Subcutaneous abdominal adipose tissue (tissue), 5 donors: ENCODE data around the gene SMAD6.
"Not testable (repeated sequence)": the region's sequence is repeated elsewhere in the genome, so short reads cannot be mapped to it uniquely, and the experiment has no call there.

Source experiments
- H3K27ac ChIP-seq: one replicate; pipeline ENCODE4 v1.7.0; 2013; ENCODE audit warnings: low read depth, mild to moderate bottlenecking, inconsistent platforms, low read length, moderate library complexity
- H3K27me3 ChIP-seq, 5 donors: one replicate each; pipeline ENCODE4 v1.7.0; 2013; ENCODE audit warnings: low read length in 5 of 5, inconsistent platforms in 1 of 5; ENCODE audit not compliant: control insufficient read depth in 5 of 5, insufficient read depth in 4 of 5
- H3K36me3 ChIP-seq, 5 donors: one replicate each; pipeline ENCODE4 v1.7.0; 2013; ENCODE audit warnings: low read length in 5 of 5; ENCODE audit not compliant: control insufficient read depth in 5 of 5, insufficient read depth in 5 of 5
- H3K4me1 ChIP-seq, 5 donors: one replicate each; pipeline ENCODE4 v1.7.0; 2013; ENCODE audit warnings: low read length in 5 of 5, mild to moderate bottlenecking in 3 of 5, moderate library complexity in 1 of 5; ENCODE audit not compliant: control insufficient read depth in 5 of 5, insufficient read depth in 5 of 5
- H3K4me3 ChIP-seq, 5 donors: one replicate each; pipeline ENCODE4 v1.7.0; 2013; ENCODE audit warnings: low read length in 5 of 5, low read depth in 1 of 5
- H3K9ac ChIP-seq, 5 donors: one replicate each; pipeline ENCODE4 v1.7.0; 2013; ENCODE audit warnings: low read length in 5 of 5, mild to moderate bottlenecking in 4 of 5, moderate library complexity in 3 of 5
- H3K9me3 ChIP-seq, 5 donors: one replicate each; pipeline ENCODE4 v1.7.0; 2013; ENCODE audit warnings: low read length in 5 of 5; ENCODE audit not compliant: control insufficient read depth in 5 of 5
- donor health status: healthy.
- donor health status: healthy.
- donor health status: healthy.
- donor health status: healthy.
- donor health status: healthy.

Gene SMAD6

GRCh38 chr15:66823601-66824000, 121.6 kb downstream of the SMAD6 start:
- no peaks in the 10 kb centered on the region for H3K27me3 ChIP-seq
- peaks cover 0 to 25% (median 21%) of the 10 kb centered on the region in 5 donors for H3K4me1 ChIP-seq
- no peak overlapping the region for H3K27ac ChIP-seq
- H3K36me3 ChIP-seq = no peaks in the 10 kb centered on the region
- H3K4me3 ChIP-seq = no peak overlapping the region
- no peaks in the 10 kb centered on the region for H3K9me3 ChIP-seq
- H3K9ac ChIP-seq = no peak overlapping the region

DNA sequence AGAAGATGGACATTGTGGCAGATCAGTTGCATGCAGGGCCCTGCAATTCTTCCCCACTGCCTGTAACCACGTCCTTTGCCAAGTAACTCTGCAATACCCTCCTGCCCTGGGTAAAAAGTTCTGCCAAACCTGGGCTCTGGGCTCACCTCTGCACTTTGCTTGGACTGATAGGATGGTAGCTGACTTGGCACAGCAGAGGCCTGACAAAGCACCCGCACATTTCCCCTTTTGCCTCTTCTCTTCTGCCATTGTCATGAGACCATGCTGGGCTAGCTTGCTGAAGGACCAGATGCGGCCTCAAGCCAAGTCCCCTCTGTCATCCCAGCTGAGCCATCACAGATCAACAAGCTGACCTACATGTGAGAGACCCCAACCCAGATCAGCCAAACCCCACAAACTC, 122.4 kb downstream of the SMAD6 start:
- Histone ChIP-seq H3K4me3 (no peak overlapping the region), H3K27me3 (no peaks in the 10 kb centered on the region), H3K9me3 (no peaks in the 10 kb centered on the region), H3K9ac (no peak overlapping the region), H3K4me1 (peaks cover 0 to 17% (median 14%) of the 10 kb centered on the region in 5 donors), H3K27ac (no peak overlapping the region), H3K36me3 (no peaks in the 10 kb centered on the region)

DNA sequence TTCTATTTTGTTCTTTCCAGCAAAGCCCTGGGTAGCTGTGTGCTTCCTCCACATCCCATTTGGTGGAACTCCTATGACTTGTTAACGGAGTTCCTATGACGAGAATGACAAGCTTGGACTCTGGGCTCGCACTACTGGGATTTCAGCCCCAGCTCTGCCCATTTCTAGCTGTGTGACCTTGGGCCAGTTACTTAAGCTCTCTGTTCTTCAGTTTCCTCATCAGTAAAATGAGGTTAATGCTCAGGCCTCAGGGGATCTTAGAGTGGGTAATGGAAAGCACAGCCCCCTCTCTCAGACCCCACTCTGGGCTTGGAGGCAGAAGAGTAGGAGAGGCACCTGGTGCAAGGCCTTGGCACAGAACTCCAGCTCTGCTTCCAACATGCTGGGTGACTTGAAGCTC, 123.1 kb downstream of the SMAD6 start:
- Histone ChIP-seq H3K27ac (no peak overlapping the region), H3K4me3 (no peak overlapping the region), H3K36me3 (no peaks in the 10 kb centered on the region), H3K9me3 (no peaks in the 10 kb centered on the region), H3K27me3 (no peaks in the 10 kb centered on the region), H3K4me1 (peaks cover 0 to 23% (median 19%) of the 10 kb centered on the region in 5 donors), H3K9ac (no peak overlapping the region)

GRCh38 chr15:66825731-66826130, 123.7 kb downstream of the SMAD6 start:
- Histone ChIP-seq H3K4me1 (peaks cover 0 to 23% (median 20%) of the 10 kb centered on the region in 5 donors), H3K9ac (no peak overlapping the region)

GRCh38 chr15:66826507-66826906, 124.5 kb downstream of the SMAD6 start:
- Histone ChIP-seq H3K9me3 (no peaks in the 10 kb centered on the region), H3K36me3 (no peaks in the 10 kb centered on the region), H3K4me1 (peaks cover 0 to 19% (median 17%) of the 10 kb centered on the region in 5 donors), H3K27me3 (no peaks in the 10 kb centered on the region), H3K27ac (no peak overlapping the region), H3K4me3 (no peak overlapping the region), H3K9ac (no peak overlapping the region)

More at GRCh38 chr15:66825731-66826130, 123.7 kb downstream of the SMAD6 start:
- H3K36me3 ChIP-seq = no peaks in the 10 kb centered on the region
- no peaks in the 10 kb centered on the region for H3K9me3 ChIP-seq
- no peak overlapping the region for H3K27ac ChIP-seq
- H3K27me3 ChIP-seq = no peaks in the 10 kb centered on the region
- H3K4me3 ChIP-seq = no peak overlapping the region

DNA sequence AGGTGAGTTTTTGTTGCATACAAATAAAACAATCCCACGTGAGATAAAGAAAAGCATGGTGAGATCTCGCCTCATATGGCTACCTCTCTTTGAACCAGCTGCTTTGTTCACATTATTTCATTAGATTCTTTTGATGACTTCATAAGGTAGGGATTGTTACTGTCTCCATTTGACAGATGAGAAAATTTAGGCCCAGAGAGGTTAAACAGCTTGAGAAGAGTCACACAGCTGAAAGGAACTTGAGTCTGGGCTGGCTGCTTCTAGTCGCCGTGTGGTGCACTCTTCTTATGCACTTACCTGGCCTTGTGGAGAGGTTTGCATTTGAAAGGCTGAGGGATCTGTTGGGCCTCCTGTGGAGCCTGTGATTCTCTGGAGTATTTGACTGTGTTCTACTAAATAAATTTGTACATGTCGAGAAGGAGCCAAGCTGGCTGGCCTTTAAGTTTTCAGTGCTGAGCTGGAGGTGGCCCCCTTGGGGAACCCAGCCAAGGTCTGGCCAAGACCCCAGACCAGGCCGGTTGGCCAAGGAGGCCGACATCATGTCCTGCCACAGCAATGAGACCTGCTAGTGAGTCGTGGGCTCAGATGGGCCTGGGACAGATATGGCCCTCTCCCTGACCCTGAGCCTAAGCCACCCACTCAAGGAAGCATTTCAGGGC, 125.1 kb downstream of the SMAD6 start:
- Histone ChIP-seq H3K9me3 (no peaks in the 10 kb centered on the region), H3K9ac (no peak overlapping the region), H3K27me3 (no peaks in the 10 kb centered on the region), H3K27ac (no peak overlapping the region), H3K4me1 (peaks cover 0 to 16% (median 14%) of the 10 kb centered on the region in 5 donors), H3K36me3 (no peaks in the 10 kb centered on the region), H3K4me3 (no peak overlapping the region)

- H3K27me3 ChIP-seq = no peaks in the 10 kb centered on the region
- no peak overlapping the region for H3K9ac ChIP-seq
- no peak overlapping the region for H3K27ac ChIP-seq
- peaks cover 0 to 18% (median 16%) of the 10 kb centered on the region in 5 donors for H3K4me1 ChIP-seq
- H3K4me3 ChIP-seq = no peak overlapping the region
- H3K9me3 ChIP-seq = no peaks in the 10 kb centered on the region
- no peaks in the 10 kb centered on the region for H3K36me3 ChIP-seq
These were observed 125.6 kb downstream of the SMAD6 start for GRCh38 chr15:66827698-66828055.

GRCh38 chr15:66828817-66829541, 126.9 kb downstream of the SMAD6 start:
- H3K36me3 ChIP-seq, H3K4me3 ChIP-seq, H3K9ac ChIP-seq, H3K9me3 ChIP-seq, H3K27me3 ChIP-seq, H3K27ac ChIP-seq: not testable (repeated sequence)
- peaks cover 0 to 27% (median 17%) of the 10 kb centered on the region in 5 donors for H3K4me1 ChIP-seq

DNA sequence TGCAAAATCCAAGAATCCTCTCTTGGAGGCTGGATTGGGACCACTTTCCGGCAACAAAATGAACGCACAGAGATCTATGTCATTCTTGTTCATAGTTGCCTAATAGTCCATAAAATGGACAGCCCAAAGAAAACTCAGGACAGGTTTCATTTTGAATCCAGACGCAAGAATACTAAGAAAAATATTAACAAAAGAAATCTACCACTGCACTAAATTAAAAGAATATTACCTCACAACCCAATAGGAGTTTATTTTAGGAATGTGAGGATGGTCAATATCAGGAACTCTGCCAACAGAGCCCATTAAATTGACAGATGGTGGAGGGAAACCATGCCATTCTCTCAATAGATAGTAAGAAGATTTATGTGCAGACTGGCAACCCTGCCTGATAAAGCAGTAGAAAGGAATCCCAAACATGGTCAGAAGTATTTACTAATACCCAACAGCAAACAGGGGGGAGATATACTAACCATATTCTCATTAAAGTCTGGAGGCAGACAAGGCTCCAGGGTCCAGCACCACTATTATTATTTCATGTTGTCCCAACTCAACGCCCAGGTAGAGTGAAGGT, 127.6 kb downstream of the SMAD6 start:
- Histone ChIP-seq H3K27ac (peak overlapping the region; percentile 46), H3K9me3 (no peaks in the 10 kb centered on the region), H3K27me3 (no peaks in the 10 kb centered on the region), H3K9ac (peak overlapping the region in 1 of 5 donors; percentile 0), H3K4me1 (peaks cover 0 to 27% (median 17%) of the 10 kb centered on the region in 5 donors), H3K4me3 (no peak overlapping the region), H3K36me3 (no peaks in the 10 kb centered on the region)

- peak overlapping the region in 2 of 5 donors; percentile 0 to 51 for H3K9ac ChIP-seq
- no peak overlapping the region for H3K27ac ChIP-seq
- peaks cover 0 to under 1% (median 0%) of the 10 kb centered on the region in 5 donors for H3K9me3 ChIP-seq
- H3K4me3 ChIP-seq = no peak overlapping the region
- no peaks in the 10 kb centered on the region for H3K27me3 ChIP-seq
- peaks cover 0 to 33% (median 19%) of the 10 kb centered on the region in 5 donors for H3K4me1 ChIP-seq
- H3K36me3 ChIP-seq = no peaks in the 10 kb centered on the region
These were observed 128.3 kb downstream of the SMAD6 start for GRCh38 chr15:66830358-66830757.
